Endothelial cell of umbilical vein (primary cell): Measurements from ENCODE around the gene SPSB3. TPM values are rescaled to one million over a fixed set of nuclear protein-coding genes. Genes with fewer than 3 reads are reported as not detected.

ENCODE experiments used
- BruUV-seq: library from RNA; stranded (reverse); fragments of 400-500 nt; replicated peaks from 2 replicates; lab custom pipeline; 2021; lab: Mats Ljungman, UMichigan
- CTCF ChIA-PET: fragments of 300-600, 350-600 bp; sonication (Branson Sonifier 250); formaldehyde crosslinking; loops from one replicate; lab custom pipeline; 2021; ENCODE audit warnings: antibody characterized with exemption, inconsistent platforms; lab: Charles Lee
- POLR2A ChIA-PET: fragments of 300-600, 350-600 bp; sonication (Branson Sonifier 250); formaldehyde crosslinking; loops from one replicate; lab custom pipeline; 2021; ENCODE audit warnings: antibody characterized with exemption, inconsistent platforms; lab: Charles Lee
- DNase-seq: peaks from one replicate; pipeline ENCODE4 v3.0.0-alpha.2; 2011; ENCODE audit warnings: low read depth, low spot score
- FAIRE-seq: peaks from 2 replicates; lab custom pipeline; 2011; peaks lifted over from hg19 to GRCh38; lab: Jason Lieb, UNC
- H2AFZ ChIP-seq: 2 replicates; pipeline ENCODE4 v1.6.0; 2012; ENCODE audit warnings: low read depth, low read length, control low read depth, inconsistent platforms
- H3K27ac ChIP-seq: 2 replicates; pipeline ENCODE4 v1.5.1; 2011; ENCODE audit warnings: low read depth, mild to moderate bottlenecking, control low read depth, low read length, moderate library complexity; ENCODE audit not compliant: insufficient read depth
- H3K27me3 ChIP-seq, 2 experiments: 2 replicates each; pipeline versions ENCODE4 v1.6.0 to v1.6.1; 2011; ENCODE audit warnings: low read length in 2 of 2, mixed read lengths in 1 of 2; ENCODE audit not compliant: control insufficient read depth in 2 of 2, insufficient read depth in 2 of 2
- H3K36me3 ChIP-seq, 2 experiments: 2 replicates in 1 of 2; 3 replicates in 1 of 2; pipeline ENCODE4 v1.5.1; 2011; ENCODE audit warnings: low read length in 2 of 2, mild to moderate bottlenecking in 1 of 2, moderate library complexity in 1 of 2; ENCODE audit not compliant: control insufficient read depth in 2 of 2, insufficient read depth in 2 of 2; ENCODE audit errors: extremely low read depth in 1 of 2
- H3K4me1 ChIP-seq: 3 replicates; pipeline ENCODE4 v1.5.1; 2011; ENCODE audit warnings: mild to moderate bottlenecking, low read length; ENCODE audit not compliant: control insufficient read depth, insufficient read depth; ENCODE audit errors: extremely low read depth
- H3K4me2 ChIP-seq: 2 replicates; pipeline ENCODE4 v1.6.1; 2011; ENCODE audit warnings: low read length, control low read depth, mixed read lengths; ENCODE audit not compliant: insufficient read depth
- H3K4me3 ChIP-seq, 3 experiments: fragments of 200-600 bp in 1 of 3; sonication (generic), shearing (Covaris generic) in 1 of 3; replicated peaks in 1 of 3; 2 replicates each; pipeline ENCODE4 v1.5.1; 2011 to 2016; ENCODE audit warnings: control low read depth in 3 of 3, low read length in 3 of 3, mild to moderate bottlenecking in 2 of 3, inconsistent platforms in 1 of 3, low read depth in 1 of 3, moderate library complexity in 1 of 3; ENCODE audit not compliant: insufficient read depth in 1 of 3
- H3K79me2 ChIP-seq: 2 replicates; pipeline ENCODE4 v1.6.0; 2012; ENCODE audit warnings: low read length, inconsistent platforms; ENCODE audit not compliant: control insufficient read depth, insufficient read depth
- H3K9ac ChIP-seq: replicated peaks from 2 replicates; pipeline ENCODE3; 2011; ENCODE audit warnings: low read length, control low read depth; ENCODE audit not compliant: insufficient read depth; ENCODE audit errors: extremely low read depth
- H3K9me1 ChIP-seq: replicated peaks from 3 replicates; pipeline ENCODE4 v1.6.0; 2011; ENCODE audit warnings: mild to moderate bottlenecking, low read length; ENCODE audit not compliant: control insufficient read depth, insufficient read depth; ENCODE audit errors: extremely low read depth
- H3K9me3 ChIP-seq: replicated peaks from 2 replicates; pipeline ENCODE4 v1.5.1; 2012; ENCODE audit warnings: low read length, inconsistent platforms; ENCODE audit not compliant: control insufficient read depth, insufficient read depth
- H4K20me1 ChIP-seq: replicated peaks from 2 replicates; pipeline ENCODE3; 2011; ENCODE audit warnings: mild to moderate bottlenecking, low read length; ENCODE audit not compliant: control insufficient read depth, insufficient read depth; ENCODE audit errors: extremely low read depth
- FOS ChIP-seq: IDR thresholded peaks from 2 replicates; pipeline ENCODE4 v1.6.1; 2011; ENCODE audit warnings: mild to moderate bottlenecking, low read length, moderate library complexity, borderline replicate concordance; ENCODE audit not compliant: insufficient read depth
- GATA2 ChIP-seq: IDR thresholded peaks from 2 replicates; pipeline ENCODE4 v1.7.0; 2011; ENCODE audit warnings: low read depth, mild to moderate bottlenecking, moderate library complexity, mixed read lengths, low read length; ENCODE audit not compliant: insufficient read length, insufficient read depth
- JUN ChIP-seq: IDR thresholded peaks from 2 replicates; pipeline ENCODE4 v1.6.1; 2011; ENCODE audit warnings: borderline replicate concordance, low read depth; ENCODE audit not compliant: insufficient read length, insufficient read depth
- MYC ChIP-seq: IDR thresholded peaks from one replicate; pipeline ENCODE4 v1.6.1; 2011; ENCODE audit warnings: mild to moderate bottlenecking, low read depth, low read length
- POLR2A ChIP-seq: IDR thresholded peaks from 2 replicates; pipeline ENCODE4 v1.6.1; 2012; ENCODE audit warnings: low read depth, mild to moderate bottlenecking, control low read depth, low read length
- POLR2AphosphoS5 ChIP-seq: IDR thresholded peaks from 2 replicates; pipeline ENCODE4 v1.6.1; 2012; ENCODE audit warnings: low read depth, mild to moderate bottlenecking, control low read depth, low read length, moderate library complexity; ENCODE audit not compliant: insufficient read depth
- dilution Hi-C: fragments of 300-500 bp; cut with MboI; formaldehyde crosslinking; loops from one replicate; pipeline ENCODE4 v1.15.0; 2019; ENCODE audit warnings: low sequenced_read_pairs; ENCODE audit not compliant: extremely low pct_ligation_motif_present
- intact Hi-C: fragments of 100-400 bp; cut with micrococcal nuclease; formaldehyde crosslinking; loops from one replicate; pipeline ENCODE4 v1.10.0; 2022
- polyA plus RNA-seq, 4 experiments: library from polyadenylated mRNA; depleted of rRNA in 3 of 4; stranded (reverse) in 3 of 4; unstranded in 1 of 4; fragments of >200 nt; gene quantifications; 2 replicates each; pipeline versions ENCODE4 v1.2.1 to v1.2.3, GENCODE V29; 2011 to 2012; ENCODE audit warnings: missing spikeins in 1 of 4
- total RNA-seq: library from RNA; stranded (reverse); gene quantifications from 2 replicates; pipeline ENCODE4 v1.2.3, GENCODE V29; 2021
- TF ChIP-seq, protein P1 (sequence below), 2 donors: IDR thresholded peaks; 1 replicate in 1 of 2; 2 replicates in 1 of 2; pipeline ENCODE4 v1.5.1; 2011; ENCODE audit warnings: low read length in 2 of 2, mild to moderate bottlenecking in 2 of 2, moderate library complexity in 2 of 2, control low read depth in 1 of 2, inconsistent platforms in 1 of 2, low read depth in 1 of 2; ENCODE audit not compliant: insufficient read depth in 1 of 2; ENCODE audit errors: extremely low read depth in 1 of 2
- TF ChIP-seq, protein P2 (sequence below): IDR thresholded peaks from 2 replicates; pipeline ENCODE4 v1.6.1; 2011; ENCODE audit not compliant: insufficient read depth, insufficient read length

Gene SPSB3
- total and polyA plus RNA-seq, 2 donors (not counting 3 experiments of a cell fraction or from before 2014, with no cell fraction given): 39.0 to 86.2 TPM

DNA sequence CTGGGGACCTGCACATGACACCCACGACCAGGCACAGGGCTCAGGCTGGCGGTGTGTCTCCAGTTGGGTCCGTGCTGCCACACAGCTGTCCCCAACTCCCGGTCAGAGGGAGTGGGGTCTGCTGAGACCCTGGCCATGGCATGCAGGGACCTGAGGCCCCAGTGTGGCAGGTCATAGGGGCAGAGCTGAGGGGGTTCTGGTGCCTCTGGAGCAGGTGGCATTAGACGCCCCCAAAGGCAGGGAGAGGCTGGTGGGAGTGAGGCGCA lies 4.6 kb upstream of the SPSB3 start:
- Histone ChIP-seq H3K4me1 (peaks cover 5% of the 10 kb centered on the region), H3K79me2 (peaks cover 25% of the 10 kb centered on the region), H3K9me1 (no peaks in the 10 kb centered on the region), H2AFZ (no peak overlapping the region), H3K27ac (no peak overlapping the region), H4K20me1 (no peaks in the 10 kb centered on the region), H3K4me3 (no peak overlapping the region), H3K27me3 (no peaks in the 10 kb centered on the region), H3K4me2 (no peak overlapping the region), H3K9me3 (no peaks in the 10 kb centered on the region), H3K9ac (no peak overlapping the region), H3K36me3 (peaks cover 0 to 23% of the 10 kb centered on the region in 2 experiments)
- no TSS peak for BruUV-seq
- TF ChIP-seq, protein P1, sequence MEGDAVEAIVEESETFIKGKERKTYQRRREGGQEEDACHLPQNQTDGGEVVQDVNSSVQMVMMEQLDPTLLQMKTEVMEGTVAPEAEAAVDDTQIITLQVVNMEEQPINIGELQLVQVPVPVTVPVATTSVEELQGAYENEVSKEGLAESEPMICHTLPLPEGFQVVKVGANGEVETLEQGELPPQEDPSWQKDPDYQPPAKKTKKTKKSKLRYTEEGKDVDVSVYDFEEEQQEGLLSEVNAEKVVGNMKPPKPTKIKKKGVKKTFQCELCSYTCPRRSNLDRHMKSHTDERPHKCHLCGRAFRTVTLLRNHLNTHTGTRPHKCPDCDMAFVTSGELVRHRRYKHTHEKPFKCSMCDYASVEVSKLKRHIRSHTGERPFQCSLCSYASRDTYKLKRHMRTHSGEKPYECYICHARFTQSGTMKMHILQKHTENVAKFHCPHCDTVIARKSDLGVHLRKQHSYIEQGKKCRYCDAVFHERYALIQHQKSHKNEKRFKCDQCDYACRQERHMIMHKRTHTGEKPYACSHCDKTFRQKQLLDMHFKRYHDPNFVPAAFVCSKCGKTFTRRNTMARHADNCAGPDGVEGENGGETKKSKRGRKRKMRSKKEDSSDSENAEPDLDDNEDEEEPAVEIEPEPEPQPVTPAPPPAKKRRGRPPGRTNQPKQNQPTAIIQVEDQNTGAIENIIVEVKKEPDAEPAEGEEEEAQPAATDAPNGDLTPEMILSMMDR (IDR thresholded peaks at IDR 0.05; ENCODE audit: extremely low read depth in 1 of 2, insufficient read depth in 1 of 2, low read depth in 1 of 2, low read length in 2 of 2): no peak
- intact Hi-C loops (loop anchor here (10.0 kb wide), 1 partner anchor 482 kb away; the partner anchor contains the start of gene UBE2I), dilution Hi-C loops (no loop called here)
- DNase-seq (no peak), FAIRE-seq (no peak)
- ChIA-PET CTCF (no interaction called here), POLR2A (no interaction called here)

DNA sequence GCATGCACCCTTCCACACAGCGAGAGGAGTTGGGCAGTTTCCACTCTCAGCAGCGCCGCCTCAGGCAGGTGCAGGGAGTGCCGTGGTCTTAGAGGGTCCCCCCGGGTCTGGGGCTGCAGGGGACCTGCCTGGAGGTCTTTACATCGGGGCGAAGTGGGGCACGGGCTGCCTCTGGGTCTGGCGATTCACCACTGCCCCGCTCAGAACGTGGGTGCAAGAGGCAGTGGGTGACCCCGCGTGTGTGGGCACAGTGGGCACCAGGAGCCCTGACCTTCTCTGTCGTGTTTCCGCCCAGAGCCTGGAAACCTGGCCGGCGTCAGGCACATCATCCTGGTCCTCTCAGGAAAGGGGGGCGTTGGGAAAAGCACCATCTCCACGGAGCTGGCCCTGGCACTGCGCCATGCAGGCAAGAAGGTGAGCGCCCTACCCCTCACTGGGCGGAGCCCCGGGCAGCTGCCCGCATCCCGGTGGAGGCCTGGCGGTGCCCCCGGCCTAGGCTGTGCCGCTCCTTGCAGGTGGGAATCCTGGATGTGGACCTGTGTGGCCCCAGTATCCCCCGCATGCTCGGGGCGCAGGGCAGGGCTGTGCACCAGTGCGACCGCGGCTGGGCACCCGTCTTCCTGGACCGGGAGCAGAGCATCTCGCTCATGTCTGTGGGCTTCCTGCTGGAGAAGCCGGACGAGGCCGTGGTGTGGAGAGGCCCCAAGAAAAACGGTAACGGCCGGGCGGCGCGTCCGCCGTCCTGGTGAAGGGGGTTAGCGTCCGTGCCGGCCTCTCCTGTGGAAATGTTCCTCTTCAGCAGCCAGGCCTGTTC lies 4.1 kb upstream of the SPSB3 start:
- no peak overlapping the region for H3K4me3 ChIP-seq
- peaks cover 0 to 23% of the 10 kb centered on the region in 2 experiments for H3K36me3 ChIP-seq
- ChIA-PET POLR2A (no interaction called here), CTCF (no interaction called here)
- no peak overlapping the region for H2AFZ ChIP-seq
- H3K4me1 ChIP-seq: peaks cover 8% of the 10 kb centered on the region
- DNase-seq (no peak), FAIRE-seq (no peak)
- no peaks in the 10 kb centered on the region for H4K20me1 ChIP-seq
- H3K79me2 ChIP-seq: peaks cover 25% of the 10 kb centered on the region
- TF ChIP-seq GATA2 (no peak), FOS (no peak), JUN (no peak), MYC (no peak), POLR2A (no peak), POLR2AphosphoS5 (no peak)
- TF ChIP-seq, protein P2, sequence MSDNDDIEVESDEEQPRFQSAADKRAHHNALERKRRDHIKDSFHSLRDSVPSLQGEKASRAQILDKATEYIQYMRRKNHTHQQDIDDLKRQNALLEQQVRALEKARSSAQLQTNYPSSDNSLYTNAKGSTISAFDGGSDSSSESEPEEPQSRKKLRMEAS: no peak
- TF ChIP-seq, protein P1 (IDR thresholded peaks at IDR 0.05; ENCODE audit: extremely low read depth in 1 of 2, insufficient read depth in 1 of 2, low read depth in 1 of 2, low read length in 2 of 2): peak in 1 of 2 donors; percentile 2
- H3K9ac ChIP-seq: no peak overlapping the region
- dilution Hi-C loops: no loop called here
- intact Hi-C loops: loop anchor here (10.0 kb wide), 1 partner anchor 482 kb away; the partner anchor contains the start of gene UBE2I
- H3K9me3 ChIP-seq: no peaks in the 10 kb centered on the region
- BruUV-seq: no TSS peak
- H3K4me2 ChIP-seq: no peak overlapping the region
- no peaks in the 10 kb centered on the region for H3K9me1 ChIP-seq
- H3K27me3 ChIP-seq: no peaks in the 10 kb centered on the region
- H3K27ac ChIP-seq: no peak overlapping the region
